Superior temporal gyrus (tissue), 1 donor: Measurements from ENCODE around the gene FHOD3.
A peak's percentile ranks its signal among the peaks of the same experiment; 100 is the strongest.

Experiments
- DNase-seq: peaks from one replicate; pipeline ENCODE4 v3.0.0-alpha.2; 2016; ENCODE audit errors: extremely low spot score

FHOD3 gene

DNA sequence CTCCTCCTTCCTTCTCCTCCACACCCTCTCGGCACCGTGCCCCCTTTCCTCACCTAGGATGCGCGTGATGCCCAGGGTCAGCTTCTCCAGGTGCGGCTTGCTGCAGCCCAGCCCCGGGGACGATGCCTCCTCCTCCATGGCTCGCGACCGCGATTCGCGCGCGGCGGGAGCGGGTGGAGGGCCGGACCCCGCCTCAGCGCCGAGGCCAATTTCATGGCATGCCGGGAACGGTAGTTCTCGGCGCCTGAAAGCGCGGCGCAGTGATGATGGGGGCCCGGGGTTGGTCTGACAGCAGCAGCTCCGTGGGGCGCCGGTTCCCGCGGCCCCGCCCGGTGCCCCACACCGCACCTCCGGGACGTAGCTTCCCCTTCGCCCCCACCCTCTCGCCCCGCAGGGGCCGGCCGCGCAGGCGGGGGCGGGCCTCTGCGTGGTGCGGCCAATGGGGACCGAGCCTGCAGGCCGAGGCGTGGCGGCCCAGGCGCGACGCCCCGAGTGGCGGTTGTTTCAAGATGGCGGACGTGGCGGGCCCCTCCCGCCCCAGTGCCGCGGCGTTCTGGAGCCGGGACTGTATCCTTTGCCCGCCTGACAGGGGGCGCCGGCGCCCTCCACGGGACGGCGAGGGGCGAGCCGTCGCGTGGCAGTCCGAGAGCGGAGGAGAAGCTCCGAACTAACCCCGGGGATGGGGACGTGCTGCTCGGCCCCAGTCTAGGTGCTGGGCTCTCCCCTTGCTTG is 531.3 kb downstream of the FHOD3 start, which contains the start of the genes KIAA1328 and TPGS2:
Gene KIAA1328 (plus strand): TSS at position 498 of the 732 bp plus-strand sequence. CDS start 12 bp downstream, at position 510.
Gene TPGS2 (minus strand): TSS at position 373 of the 732 bp plus-strand sequence. CDS start 235 bp downstream, at position 138.
- DNase-seq = peak; percentile 87
